ENCODE measurements around the gene ECE2.
"Not testable (repeated sequence)": the region's sequence is repeated elsewhere in the genome, so short reads cannot be mapped to it uniquely, and the experiment has no call there.

Gene ECE2

GRCh38 chr3:184336547-184337398, 61.0 kb downstream of the ECE2 start:
- DNase-seq (ENCODE audit: low read depth, low spot score): no peak

GRCh38 chr3:184337399-184337714, 61.5 kb downstream of the ECE2 start, which contains the start of gene FAM131A:
Gene FAM131A (plus strand): TSS chr3:184337600. CDS start chr3:184337631, 31 bp downstream.
- DNase-seq (ENCODE audit: low read depth, low spot score): no peak

GRCh38 chr3:184337981-184338380, 62.2 kb downstream of the ECE2 start:
- no peak for DNase-seq (ENCODE audit: low read depth, low spot score)

- no peak for DNase-seq (ENCODE audit: low read depth, low spot score)
Measured at GRCh38 chr3:184338511-184338945, 62.7 kb downstream of the ECE2 start.

- no peak for DNase-seq (ENCODE audit: low read depth, low spot score)
Measured at GRCh38 chr3:184339001-184339400, 63.2 kb downstream of the ECE2 start.

GRCh38 chr3:184339451-184340135, 63.8 kb downstream of the ECE2 start:
- not testable (repeated sequence) for DNase-seq (ENCODE audit: low read depth, low spot score)

GRCh38 chr3:184341925-184342324, 66.1 kb downstream of the ECE2 start:
- DNase-seq (ENCODE audit: low read depth, low spot score): no peak
